SH-SY5Y (cell line): ENCODE results near the gene ANGPT4.

Experiments
- GATA2 ChIP-seq: IDR thresholded peaks from 2 replicates; pipeline ENCODE4 v1.6.1; 2011; ENCODE audit warnings: mild to moderate bottlenecking, low read depth, low read length
- GATA3 ChIP-seq: IDR thresholded peaks from 2 replicates; pipeline ENCODE4 v1.6.1; 2011; ENCODE audit warnings: low read depth, mild to moderate bottlenecking, low read length, moderate library complexity

DNA sequence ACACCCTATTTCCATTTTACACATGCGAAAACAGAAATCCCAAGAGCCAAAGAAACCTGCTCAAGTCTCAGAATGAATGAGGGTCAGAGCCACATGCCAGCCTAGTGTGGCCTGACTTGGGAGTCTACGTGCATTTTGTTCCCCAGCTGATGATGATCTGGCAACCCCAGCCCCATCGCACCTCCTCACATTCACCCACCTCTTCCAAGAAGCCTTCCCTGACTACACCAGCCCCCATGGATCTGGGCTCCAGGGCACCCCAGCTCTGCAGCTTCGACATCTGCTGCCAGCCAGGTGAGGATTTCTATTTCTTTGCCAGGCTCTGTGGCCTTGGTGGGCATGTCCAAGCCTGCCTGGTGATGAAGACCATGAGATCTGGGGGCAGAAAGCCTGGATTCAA lies 41.0 kb downstream of the ANGPT4 start:
- TF ChIP-seq GATA2 (no peak), GATA3 (no peak)
